Caco-2 (cell line): ENCODE measurements around the gene PI4K2B. TPM values are rescaled to one million over a fixed set of nuclear protein-coding genes. Genes with fewer than 3 reads are reported as not detected.
A peak's percentile ranks its signal among the peaks of the same experiment; 100 is the strongest.

Experiments used
- BruUV-seq: library from RNA; stranded (reverse); fragments of 400-500 nt; replicated peaks from 2 replicates; lab custom pipeline; 2021; lab: Mats Ljungman, UMichigan
- CTCF ChIA-PET: fragments of 300-600 bp; sonication (Branson Sonifier 250); formaldehyde crosslinking; loops from one replicate; lab custom pipeline; 2022; ENCODE audit warnings: antibody characterized with exemption; lab: Charles Lee
- POLR2A ChIA-PET: fragments of 300-600 bp; sonication (Branson Sonifier 250); formaldehyde crosslinking; loops from one replicate; lab custom pipeline; 2022; ENCODE audit warnings: antibody characterized with exemption; lab: Charles Lee
- DNase-seq, 2 experiments: peaks; one replicate each; pipeline versions ENCODE4 v3.0.0 to v3.0.0-alpha.2; 2020 to 2022
- H3K27me3 ChIP-seq: replicated peaks from 2 replicates; pipeline ENCODE4 v1.6.0; 2011; ENCODE audit warnings: low read length; ENCODE audit not compliant: control insufficient read depth, insufficient read depth
- H3K36me3 ChIP-seq: 2 replicates; pipeline ENCODE4 v1.5.1; 2011; ENCODE audit warnings: low read length; ENCODE audit not compliant: control insufficient read depth, insufficient read depth
- H3K4me1 ChIP-seq: fragments of 250-450 bp; sonication (Bioruptor Pico); 2 replicates; pipeline ENCODE4 v1.5.1; 2020; ENCODE audit warnings: mild to moderate bottlenecking
- H3K4me3 ChIP-seq: 2 replicates; pipeline ENCODE4 v1.5.1; 2011; ENCODE audit warnings: low read depth, mild to moderate bottlenecking, control low read depth, low read length
- H3K9me3 ChIP-seq: fragments of 250-450 bp; sonication (Bioruptor Pico); 2 replicates; pipeline ENCODE4 v1.5.1; 2020; ENCODE audit warnings: mild to moderate bottlenecking, moderate library complexity
- H3K27ac Mint-ChIP-seq: one replicate; pipeline ENCODE4 v1.8.0; 2022; ENCODE audit warnings: mixed read lengths; ENCODE audit not compliant: unreplicated experiment
- H3K27me3 Mint-ChIP-seq: one replicate; pipeline ENCODE4 v1.8.0; 2022; ENCODE audit warnings: mixed read lengths; ENCODE audit not compliant: insufficient read depth, unreplicated experiment
- H3K36me3 Mint-ChIP-seq: one replicate; pipeline ENCODE4 v1.8.0; 2022; ENCODE audit warnings: mild to moderate bottlenecking, mixed read lengths; ENCODE audit not compliant: insufficient read depth, unreplicated experiment
- H3K4me1 Mint-ChIP-seq: one replicate; pipeline ENCODE4 v1.8.0; 2022; ENCODE audit warnings: low read depth, mixed read lengths; ENCODE audit not compliant: unreplicated experiment
- H3K4me3 Mint-ChIP-seq: one replicate; pipeline ENCODE4 v1.8.0; 2022; ENCODE audit warnings: mild to moderate bottlenecking, moderate library complexity, mixed read lengths; ENCODE audit not compliant: unreplicated experiment
- H3K9me3 Mint-ChIP-seq: one replicate; pipeline ENCODE4 v1.8.0; 2022; ENCODE audit warnings: mixed read lengths; ENCODE audit not compliant: unreplicated experiment
- intact Hi-C: fragments of 100-400 bp; cut with micrococcal nuclease; formaldehyde crosslinking; loops from one replicate; pipeline ENCODE4 v1.10.0; 2022; ENCODE audit not compliant: unreplicated experiment
- total RNA-seq: library from RNA; stranded (reverse); gene quantifications from 2 replicates; pipeline ENCODE4 v1.2.3, GENCODE V29; 2022
- TF ChIP-seq, protein P1 (sequence below), 2 experiments: fragments of 200-600 bp in 1 of 2; IDR thresholded peaks; 1 replicate in 1 of 2; 2 replicates in 1 of 2; pipeline versions ENCODE4 v1.5.1 to v1.8.0; 2011 to 2022; ENCODE audit warnings: antibody characterized with exemption in 1 of 2, control low read depth in 1 of 2, inconsistent platforms in 1 of 2, low read depth in 1 of 2, low read length in 1 of 2, mild to moderate bottlenecking in 1 of 2, moderate library complexity in 1 of 2; ENCODE audit not compliant: insufficient read depth in 1 of 2, severe bottlenecking in 1 of 2, unreplicated experiment in 1 of 2

Gene PI4K2B
- total RNA-seq, 1 experiment from 2014 or later: 25.0 TPM

DNA sequence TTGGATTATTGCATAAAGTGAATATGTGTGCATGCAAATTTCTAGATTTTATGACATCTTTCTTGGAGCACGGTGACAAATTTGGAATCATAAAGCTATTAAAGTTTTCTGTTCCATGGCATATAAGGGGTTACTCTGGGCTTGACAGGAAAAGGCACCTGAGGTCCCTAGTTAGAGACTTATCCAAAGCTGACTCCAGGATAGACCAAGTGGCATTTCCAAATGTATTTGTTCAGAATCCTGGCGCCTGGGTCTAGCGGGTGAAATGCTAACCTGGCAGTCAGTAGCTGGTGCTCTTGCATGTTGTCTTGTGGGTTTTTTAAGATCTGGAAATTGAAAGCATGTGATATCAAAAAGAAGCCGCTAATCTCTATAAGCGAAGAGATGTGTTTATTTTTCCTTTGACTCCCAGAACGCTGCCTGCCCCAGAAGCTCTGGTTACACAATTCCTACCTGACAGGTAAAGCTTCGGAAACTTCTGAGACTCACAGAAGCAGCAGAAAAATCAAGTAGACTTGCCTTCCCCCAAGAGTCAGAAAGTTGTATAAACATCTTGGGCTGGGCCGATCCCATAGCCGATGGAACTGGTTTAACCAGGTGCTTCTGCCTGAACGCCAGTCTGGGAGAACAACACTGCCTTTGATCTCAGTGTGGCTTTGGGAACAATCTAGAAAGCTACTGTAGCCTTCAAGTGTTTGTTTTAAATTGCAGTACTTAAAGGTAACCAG, 65.8 kb downstream of the PI4K2B start:
- Mint-ChIP-seq H3K4me3 (peak overlapping the region; percentile 76), H3K27ac (peak overlapping the region; percentile 83), H3K36me3 (peaks cover 6% of the 10 kb centered on the region), H3K4me1 (peaks cover 19% of the 10 kb centered on the region), H3K9me3 (no peaks in the 10 kb centered on the region), H3K27me3 (no peaks in the 10 kb centered on the region)
- CTCF ChIA-PET: interaction anchor here (0.7 to 2.9 kb wide), 7 partner anchors 9 to 139 kb away, joined by 3 to 30 read pairs (median 6); partner anchors contain the start of genes PI4K2B, SEPSECS and ZCCHC4
- POLR2A ChIA-PET: interaction anchor here (0.6 to 1.9 kb wide), 2 partner anchors 13 to 64 kb away, joined by 3 to 17 read pairs; partner anchors contain the start of gene ZCCHC4
- peak; percentile 89 for DNase-seq
- TF ChIP-seq, protein P1, sequence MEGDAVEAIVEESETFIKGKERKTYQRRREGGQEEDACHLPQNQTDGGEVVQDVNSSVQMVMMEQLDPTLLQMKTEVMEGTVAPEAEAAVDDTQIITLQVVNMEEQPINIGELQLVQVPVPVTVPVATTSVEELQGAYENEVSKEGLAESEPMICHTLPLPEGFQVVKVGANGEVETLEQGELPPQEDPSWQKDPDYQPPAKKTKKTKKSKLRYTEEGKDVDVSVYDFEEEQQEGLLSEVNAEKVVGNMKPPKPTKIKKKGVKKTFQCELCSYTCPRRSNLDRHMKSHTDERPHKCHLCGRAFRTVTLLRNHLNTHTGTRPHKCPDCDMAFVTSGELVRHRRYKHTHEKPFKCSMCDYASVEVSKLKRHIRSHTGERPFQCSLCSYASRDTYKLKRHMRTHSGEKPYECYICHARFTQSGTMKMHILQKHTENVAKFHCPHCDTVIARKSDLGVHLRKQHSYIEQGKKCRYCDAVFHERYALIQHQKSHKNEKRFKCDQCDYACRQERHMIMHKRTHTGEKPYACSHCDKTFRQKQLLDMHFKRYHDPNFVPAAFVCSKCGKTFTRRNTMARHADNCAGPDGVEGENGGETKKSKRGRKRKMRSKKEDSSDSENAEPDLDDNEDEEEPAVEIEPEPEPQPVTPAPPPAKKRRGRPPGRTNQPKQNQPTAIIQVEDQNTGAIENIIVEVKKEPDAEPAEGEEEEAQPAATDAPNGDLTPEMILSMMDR (IDR thresholded peaks at IDR 0.05; ENCODE audit: insufficient read depth in 1 of 2, low read depth in 1 of 2, low read length in 1 of 2, severe bottlenecking in 1 of 2, unreplicated experiment in 1 of 2): no peak
- no peaks in the 10 kb centered on the region for H3K36me3 ChIP-seq
- 0 out of 2 replicates have a peak overlapping the region, but pooled peaks have one; percentile 15 for H3K4me3 ChIP-seq
- no TSS peak for BruUV-seq
- no peaks in the 10 kb centered on the region for H3K9me3 ChIP-seq
- intact Hi-C loops: loop anchor here (1.0 to 5.0 kb wide), 8 partner anchors 9 to 702 kb away; partner anchors contain the start of genes SEPSECS and ZCCHC4
- peaks cover 12% of the 10 kb centered on the region for H3K4me1 ChIP-seq
- H3K27me3 ChIP-seq: no peaks in the 10 kb centered on the region

DNA sequence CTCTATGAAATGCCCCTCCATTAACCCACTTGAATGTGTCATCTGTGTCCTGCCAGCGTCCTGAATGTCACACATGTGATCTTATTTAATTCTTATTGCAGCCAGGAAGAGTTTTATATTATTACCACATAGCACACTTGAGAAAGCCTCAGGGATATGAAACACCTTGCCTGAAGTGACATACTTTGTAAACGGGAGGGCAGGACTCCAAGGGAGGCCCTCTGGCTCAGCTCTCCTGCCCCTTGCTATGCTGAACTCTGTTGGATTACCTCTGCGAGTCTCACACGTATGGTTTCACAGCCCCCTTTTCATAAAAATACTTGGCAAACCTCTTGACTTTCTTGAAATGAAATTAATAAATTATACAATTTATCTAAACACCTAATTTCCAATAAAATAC, 67.6 kb downstream of the PI4K2B start:
- H3K4me1 Mint-ChIP-seq: peaks cover 19% of the 10 kb centered on the region
- TF ChIP-seq, protein P1 (IDR thresholded peaks at IDR 0.05; ENCODE audit: insufficient read depth in 1 of 2, low read depth in 1 of 2, low read length in 1 of 2, severe bottlenecking in 1 of 2, unreplicated experiment in 1 of 2): no peak

DNA sequence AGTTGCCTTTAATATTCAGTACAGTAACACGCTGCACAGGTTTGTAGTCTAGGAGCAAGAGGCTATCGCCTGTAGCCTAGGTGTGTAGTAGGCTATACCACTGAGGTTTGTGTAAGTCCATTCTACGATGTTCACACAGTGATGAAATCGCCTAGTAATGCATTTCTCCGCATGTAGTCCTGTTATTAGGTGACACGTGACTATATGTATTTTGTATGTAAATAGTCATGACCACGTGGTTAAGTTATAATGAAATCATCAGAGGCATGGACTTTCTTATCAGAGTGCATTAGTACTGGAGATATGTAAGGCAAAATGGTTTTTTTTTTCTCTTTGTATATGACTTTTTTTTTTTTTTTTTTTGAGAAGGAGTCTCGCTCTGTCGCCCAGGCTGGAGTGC, 68.8 kb downstream of the PI4K2B start:
- Histone ChIP-seq H3K4me3 (no peak overlapping the region), H3K4me1 (peaks cover 12% of the 10 kb centered on the region), H3K9me3 (no peaks in the 10 kb centered on the region), H3K27me3 (no peaks in the 10 kb centered on the region), H3K36me3 (no peaks in the 10 kb centered on the region)
- TF ChIP-seq, protein P1 (IDR thresholded peaks at IDR 0.05; ENCODE audit: insufficient read depth in 1 of 2, low read depth in 1 of 2, low read length in 1 of 2, severe bottlenecking in 1 of 2, unreplicated experiment in 1 of 2): no peak
- H3K36me3 Mint-ChIP-seq: peaks cover 6% of the 10 kb centered on the region
- H3K27ac Mint-ChIP-seq: no peak overlapping the region
- DNase-seq: no peak
- POLR2A ChIA-PET: no interaction called here
- CTCF ChIA-PET: interaction anchor here (0.6 to 3.2 kb wide), 2 partner anchors 10 to 703 kb away, joined by 3 to 17 read pairs; partner anchors contain the start of gene ZCCHC4
- H3K4me1 Mint-ChIP-seq: peaks cover 17% of the 10 kb centered on the region
- no peaks in the 10 kb centered on the region for H3K27me3 Mint-ChIP-seq
- no TSS peak for BruUV-seq
- no peaks in the 10 kb centered on the region for H3K9me3 Mint-ChIP-seq
- intact Hi-C loops: no loop called here
- H3K4me3 Mint-ChIP-seq: no peak overlapping the region

More for the DNA sequence above, 67.6 kb downstream of the PI4K2B start:
- intact Hi-C loops: no loop called here
- no peak for DNase-seq
- H3K4me3 ChIP-seq: no peak overlapping the region
- Mint-ChIP-seq H3K36me3 (peaks cover 6% of the 10 kb centered on the region), H3K27ac (peak overlapping the region; percentile 83), H3K9me3 (no peaks in the 10 kb centered on the region), H3K4me3 (peak overlapping the region; percentile 27), H3K27me3 (no peaks in the 10 kb centered on the region)
- no TSS peak for BruUV-seq
- ChIA-PET POLR2A (no interaction called here), CTCF (interaction anchor here (3.2 kb wide), 1 partner anchor 11 kb away, joined by 17 read pairs; the partner anchor contains the start of gene ZCCHC4)
- H3K27me3 ChIP-seq: no peaks in the 10 kb centered on the region
- H3K36me3 ChIP-seq: no peaks in the 10 kb centered on the region
- H3K9me3 ChIP-seq: no peaks in the 10 kb centered on the region
- H3K4me1 ChIP-seq: peaks cover 12% of the 10 kb centered on the region
